ENCODE data around the gene KRTAP10-3.

- no peak for TF ChIP-seq CTCF (IDR thresholded peaks at IDR 0.05)
- no peak for TF ChIP-seq TCF7L2 (IDR thresholded peaks at IDR 0.05; ENCODE audit: low read depth, low read length)
Measured at GRCh38 chr21:44539991-44540666, 18.5 kb downstream of the KRTAP10-3 start, which contains the start of gene KRTAP10-1.
